ENCODE results near the gene DNAH17. TPM values are rescaled to one million over a fixed set of nuclear protein-coding genes. Genes with fewer than 3 reads are reported as not detected.

Gene DNAH17
- total and polyA plus RNA-seq, 2 of the 13 experiments (the other 11 are each of a cell fraction or from before 2014, with no cell fraction given), result 0.86 to 1.6 TPM

- TF ChIP-seq MAFK (conservative IDR thresholded peaks at IDR 0.05 in 1 of 2, IDR thresholded peaks at IDR 0.05 in 1 of 2; ENCODE audit: low read length in 2 of 2), result no peak
- TF ChIP-seq ATF1 (CRISPR knock-in tag; IDR thresholded peaks at IDR 0.05), result peak; percentile 92
- no peak for TF ChIP-seq ELK4 (CRISPR knock-in tag; IDR thresholded peaks at IDR 0.05; ENCODE audit: borderline replicate concordance)
- TF ChIP-seq PPARG (CRISPR knock-in tag; conservative IDR thresholded peaks at IDR 0.05), result no peak
- no peak for TF ChIP-seq SNAI1 (CRISPR knock-in tag; IDR thresholded peaks at IDR 0.05; ENCODE audit: borderline replicate concordance)
- no peak for TF ChIP-seq RELA (CRISPR knock-in tag; IDR thresholded peaks at IDR 0.05)
- no peak for TF ChIP-seq TMF1 (CRISPR knock-in tag; IDR thresholded peaks at IDR 0.05; ENCODE audit: low read depth)
- TF ChIP-seq ZNF775 (CRISPR knock-in tag; IDR thresholded peaks at IDR 0.05; ENCODE audit: borderline replicate concordance), result no peak
- TF ChIP-seq U2AF2 (IDR thresholded peaks at IDR 0.05; ENCODE audit: low read depth, low read length), result no peak
- TF ChIP-seq ZNF577 (CRISPR knock-in tag; IDR thresholded peaks at IDR 0.05; ENCODE audit: borderline replicate concordance, low read depth), result no peak
- no peak for TF ChIP-seq CCAR2 (optimal IDR thresholded peaks at IDR 0.05; ENCODE audit: low read depth, low read length)
- TF ChIP-seq RFXANK (CRISPR knock-in tag; IDR thresholded peaks at IDR 0.05), result no peak
- TF ChIP-seq RFX5 (IDR thresholded peaks at IDR 0.05; ENCODE audit: low read depth, low read length), result peak; percentile 75; the same call in 1 of the 2 replicates
- TF ChIP-seq GZF1 (CRISPR knock-in tag; IDR thresholded peaks at IDR 0.05), result no peak
- TF ChIP-seq THAP9 (CRISPR knock-in tag; IDR thresholded peaks at IDR 0.05; ENCODE audit: borderline replicate concordance), result no peak
- TF ChIP-seq SOX5 (CRISPR knock-in tag; IDR thresholded peaks at IDR 0.05; ENCODE audit: borderline replicate concordance), result peak; percentile 70
- TF ChIP-seq DNMT3B (CRISPR knock-in tag; conservative IDR thresholded peaks at IDR 0.05), result 0 out of 2 replicates have a peak, but pooled peaks have one; percentile 58
- TF ChIP-seq PBX3 (CRISPR knock-in tag; IDR thresholded peaks at IDR 0.05; ENCODE audit: borderline replicate concordance), result no peak
- no peak for TF ChIP-seq KLF16 (CRISPR knock-in tag; IDR thresholded peaks at IDR 0.05)
- TF ChIP-seq, protein P1, sequence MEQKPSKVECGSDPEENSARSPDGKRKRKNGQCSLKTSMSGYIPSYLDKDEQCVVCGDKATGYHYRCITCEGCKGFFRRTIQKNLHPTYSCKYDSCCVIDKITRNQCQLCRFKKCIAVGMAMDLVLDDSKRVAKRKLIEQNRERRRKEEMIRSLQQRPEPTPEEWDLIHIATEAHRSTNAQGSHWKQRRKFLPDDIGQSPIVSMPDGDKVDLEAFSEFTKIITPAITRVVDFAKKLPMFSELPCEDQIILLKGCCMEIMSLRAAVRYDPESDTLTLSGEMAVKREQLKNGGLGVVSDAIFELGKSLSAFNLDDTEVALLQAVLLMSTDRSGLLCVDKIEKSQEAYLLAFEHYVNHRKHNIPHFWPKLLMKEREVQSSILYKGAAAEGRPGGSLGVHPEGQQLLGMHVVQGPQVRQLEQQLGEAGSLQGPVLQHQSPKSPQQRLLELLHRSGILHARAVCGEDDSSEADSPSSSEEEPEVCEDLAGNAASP (CRISPR knock-in tag; IDR thresholded peaks at IDR 0.05; ENCODE audit: borderline replicate concordance), result 0 out of 2 replicates have a peak, but pooled peaks have one; percentile 12
- TF ChIP-seq ETV6 (CRISPR knock-in tag; conservative IDR thresholded peaks at IDR 0.05), result 0 out of 2 replicates have a peak, but pooled peaks have one; percentile 14
- 0 out of 2 replicates have a peak, but pooled peaks have one; percentile 7 for TF ChIP-seq BHLHE40 (IDR thresholded peaks at IDR 0.05; ENCODE audit: low read length)
- TF ChIP-seq ATF7 (IDR thresholded peaks at IDR 0.05), result peak; percentile 100
- TF ChIP-seq ATF7 (CRISPR knock-in tag; IDR thresholded peaks at IDR 0.05), result peak; percentile 100
These were observed 18.9 kb downstream of the DNAH17 start (continued) for GRCh38 chr17:78558181-78558850.

All from HepG2 (cell line).